BE2C (cell line): Measurements from ENCODE around the gene RTN4R.

ENCODE experiments used
- DNase-seq: peaks from one replicate; pipeline ENCODE4 v3.0.0-alpha.2; 2020
- H3K27me3 ChIP-seq: fragments of 250-450 bp; sonication (Bioruptor Pico); 2 replicates; pipeline ENCODE4 v1.5.1; 2020; ENCODE audit warnings: mild to moderate bottlenecking
- H3K36me3 ChIP-seq: fragments of 250-450 bp; sonication (Bioruptor Pico); 2 replicates; pipeline ENCODE4 v1.5.1; 2020; ENCODE audit warnings: mild to moderate bottlenecking
- H3K4me1 ChIP-seq: fragments of 250-450 bp; sonication (Bioruptor Pico); 2 replicates; pipeline ENCODE4 v1.5.1; 2020
- H3K4me3 ChIP-seq: 2 replicates; pipeline ENCODE4 v1.5.1; 2011; ENCODE audit warnings: low read depth, low read length
- H3K9me3 ChIP-seq: fragments of 250-450 bp; sonication (Bioruptor Pico); 2 replicates; pipeline ENCODE4 v1.5.1; 2020
- CTCF ChIP-seq: IDR thresholded peaks from 2 replicates; pipeline ENCODE4 v1.5.1; 2012; ENCODE audit warnings: mild to moderate bottlenecking, low read depth, low read length

The RTN4R gene

GRCh38 chr22:20224917-20225692 lies 43.0 kb downstream of the RTN4R start:
- H3K27me3 ChIP-seq = no peaks in the 10 kb centered on the region
- TF ChIP-seq CTCF = no peak

DNA sequence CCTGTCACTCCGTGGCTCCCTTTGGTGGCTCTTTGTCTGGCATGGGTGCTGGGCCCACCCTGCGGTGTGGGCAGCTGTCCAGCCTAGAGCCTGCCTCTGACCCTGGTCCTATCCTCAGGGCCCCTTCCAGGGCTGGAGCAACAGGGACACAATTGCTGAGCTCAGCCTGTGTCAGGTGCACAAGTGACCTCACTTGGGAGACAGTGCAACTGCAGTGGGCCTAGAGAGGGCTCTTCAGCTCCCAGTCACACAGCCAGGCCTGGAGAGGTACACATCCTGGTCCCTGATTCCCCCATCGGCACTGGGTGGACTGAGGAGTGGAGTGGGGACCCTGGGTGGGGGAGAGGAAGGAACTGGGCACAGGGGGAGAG lies 43.9 kb downstream of the RTN4R start:
- H3K9me3 ChIP-seq = no peaks in the 10 kb centered on the region
- no peaks in the 10 kb centered on the region for H3K36me3 ChIP-seq
- no peak overlapping the region for H3K4me3 ChIP-seq
- TF ChIP-seq CTCF = no peak
- no peaks in the 10 kb centered on the region for H3K27me3 ChIP-seq
- no peak for DNase-seq
- H3K4me1 ChIP-seq = no peaks in the 10 kb centered on the region

More at GRCh38 chr22:20224917-20225692, 43.0 kb downstream of the RTN4R start:
- Histone ChIP-seq H3K4me3 (no peak overlapping the region), H3K36me3 (no peaks in the 10 kb centered on the region), H3K4me1 (no peaks in the 10 kb centered on the region), H3K9me3 (no peaks in the 10 kb centered on the region)
- DNase-seq = no peak

DNA sequence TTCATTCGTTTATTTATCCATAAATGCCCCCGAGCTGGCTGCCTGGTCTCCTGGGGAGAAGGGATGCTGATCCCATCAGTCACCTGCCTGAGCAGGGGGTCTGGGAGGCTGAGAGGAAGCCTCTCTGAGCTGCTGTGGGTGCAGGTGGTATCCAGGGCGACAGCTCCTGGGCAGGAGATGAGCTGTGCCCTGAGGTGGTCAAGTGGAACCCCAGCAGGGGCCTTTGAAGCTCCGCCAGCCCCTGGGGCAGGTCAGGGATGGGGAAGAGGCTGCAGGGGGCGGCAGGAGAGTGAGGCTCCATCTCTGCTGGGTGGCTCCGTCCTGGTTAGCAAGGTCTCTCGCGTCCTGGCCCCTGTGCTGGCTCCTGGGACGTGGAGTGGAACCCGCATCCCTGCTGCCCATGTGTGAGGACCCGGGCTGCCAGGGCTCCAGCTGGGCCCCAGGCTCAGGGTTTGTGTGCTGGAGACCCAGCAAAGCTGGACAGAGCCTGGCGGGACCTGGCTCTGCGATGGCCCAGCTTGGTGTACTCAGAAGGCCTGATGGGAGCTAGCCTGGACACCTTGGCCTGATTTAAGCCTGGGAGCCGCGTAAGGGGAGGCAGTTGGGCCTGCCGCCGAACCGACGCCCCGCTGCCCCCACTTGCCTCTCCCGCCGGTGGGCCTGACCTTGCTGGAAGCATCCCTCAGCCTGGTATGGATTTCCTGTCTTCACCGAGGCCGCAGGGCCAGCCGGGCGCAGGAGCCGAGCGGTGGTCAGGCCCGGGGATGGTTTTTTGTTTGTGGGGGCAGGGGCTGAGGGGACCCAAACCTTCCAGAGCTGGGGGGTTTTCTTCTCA lies 44.5 kb downstream of the RTN4R start:
- Histone ChIP-seq H3K9me3 (no peaks in the 10 kb centered on the region), H3K4me3 (no peak overlapping the region), H3K4me1 (no peaks in the 10 kb centered on the region), H3K36me3 (no peaks in the 10 kb centered on the region), H3K27me3 (no peaks in the 10 kb centered on the region)
- TF ChIP-seq CTCF = no peak
- DNase-seq = no peak

GRCh38 chr22:20222764-20223420 lies 45.2 kb downstream of the RTN4R start:
- TF ChIP-seq CTCF = no peak
- H3K27me3 ChIP-seq = no peaks in the 10 kb centered on the region

GRCh38 chr22:20221421-20222340 lies 46.4 kb downstream of the RTN4R start:
- no peak overlapping the region for H3K4me3 ChIP-seq
- no peak for TF ChIP-seq CTCF
- H3K27me3 ChIP-seq = no peaks in the 10 kb centered on the region
- H3K36me3 ChIP-seq = no peaks in the 10 kb centered on the region
- no peaks in the 10 kb centered on the region for H3K4me1 ChIP-seq
- no peaks in the 10 kb centered on the region for H3K9me3 ChIP-seq
- no peak for DNase-seq

More at GRCh38 chr22:20222764-20223420, 45.2 kb downstream of the RTN4R start:
- Histone ChIP-seq H3K36me3 (no peaks in the 10 kb centered on the region), H3K4me3 (no peak overlapping the region), H3K9me3 (no peaks in the 10 kb centered on the region), H3K4me1 (no peaks in the 10 kb centered on the region)
- no peak for DNase-seq
